ENCODE results near the gene SVOP. TPM values are rescaled to one million over a fixed set of nuclear protein-coding genes. Genes with fewer than 3 reads are reported as not detected.
"Not testable (repeated sequence)": the region's sequence is repeated elsewhere in the genome, so short reads cannot be mapped to it uniquely, and the experiment has no call there.

SVOP gene
- total RNA-seq, 1 donor from 2014 or later, result 2.2 TPM

DNA sequence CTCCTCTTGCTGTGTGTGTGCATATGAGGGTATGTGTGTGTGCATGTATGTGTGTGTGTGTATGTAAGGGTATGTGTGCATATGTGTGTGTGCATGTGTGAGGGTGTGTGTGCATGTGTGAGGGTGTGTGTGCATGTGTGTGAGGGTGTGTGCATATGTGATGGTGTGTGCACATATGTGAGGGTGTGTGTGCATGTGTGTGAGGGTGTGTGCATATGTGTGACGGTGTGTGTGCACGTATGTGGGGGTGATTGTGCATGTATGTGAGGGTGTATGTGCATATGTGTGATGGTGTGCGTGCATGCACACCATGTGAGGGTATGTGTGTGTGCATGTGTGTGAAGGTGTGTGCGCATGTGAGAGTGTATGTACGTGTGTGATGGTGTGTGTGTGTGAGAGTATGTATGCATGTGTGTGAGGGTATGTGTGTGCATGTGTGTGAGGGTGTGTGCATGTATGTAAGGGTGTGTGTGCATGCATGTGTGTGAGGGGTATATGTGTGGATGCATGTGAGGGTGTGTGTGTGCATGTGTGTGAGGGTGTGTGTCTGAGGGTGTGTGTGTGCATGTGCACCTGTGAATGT, 125.6 kb downstream of the SVOP start:
- DNase-seq (ENCODE audit: low spot score), result no peak

GRCh38 chr12:108890208-108890607, 130.7 kb downstream of the SVOP start:
- DNase-seq (ENCODE audit: low spot score), result no peak

DNA sequence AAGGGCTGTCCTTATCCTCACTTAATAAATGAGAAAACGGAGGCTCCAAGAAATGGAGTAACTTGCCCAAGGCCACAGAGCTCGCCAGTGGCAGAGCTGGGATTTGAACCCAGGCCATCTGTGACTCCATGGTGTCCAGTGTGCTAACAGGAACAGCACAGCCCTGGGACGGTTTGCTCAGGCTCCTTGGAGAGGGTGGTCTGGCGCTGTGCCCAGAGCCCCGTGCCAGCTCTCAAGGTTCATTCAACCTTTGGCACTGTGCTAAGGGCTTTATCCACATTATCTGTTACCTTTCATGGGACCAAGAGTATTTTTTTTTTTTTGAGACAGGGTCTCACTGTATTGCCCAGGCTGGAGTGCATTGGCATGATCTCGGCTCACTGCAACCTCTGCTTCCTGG, 132.8 kb downstream of the SVOP start:
- DNase-seq (ENCODE audit: low spot score), result no peak

- no peak for DNase-seq (ENCODE audit: low spot score)
Observed at GRCh38 chr12:108886873-108887629, 133.8 kb downstream of the SVOP start.

GRCh38 chr12:108884116-108885012, 136.5 kb downstream of the SVOP start:
- DNase-seq (ENCODE audit: low spot score), result no peak

GRCh38 chr12:108881953-108882352, 138.9 kb downstream of the SVOP start:
- no peak for DNase-seq (ENCODE audit: low spot score)

GRCh38 chr12:108879615-108880254, 141.1 kb downstream of the SVOP start, which contains the start of gene DAO:
TSS of gene DAO (plus strand) at chr12:108880092. CDS start at chr12:108885007, 4,915 bp downstream.
- DNase-seq (ENCODE audit: low spot score), result no peak

- no peak for DNase-seq (ENCODE audit: low spot score)
Observed at GRCh38 chr12:108876550-108876949, 144.3 kb downstream of the SVOP start.

- DNase-seq (ENCODE audit: low spot score), result no peak
Observed at GRCh38 chr12:108875682-108876361, 145.0 kb downstream of the SVOP start.

GRCh38 chr12:108875280-108875679, 145.6 kb downstream of the SVOP start:
- DNase-seq (ENCODE audit: low spot score), result no peak

GRCh38 chr12:108868781-108869180, 152.1 kb downstream of the SVOP start:
- no peak for DNase-seq (ENCODE audit: low spot score)

DNA sequence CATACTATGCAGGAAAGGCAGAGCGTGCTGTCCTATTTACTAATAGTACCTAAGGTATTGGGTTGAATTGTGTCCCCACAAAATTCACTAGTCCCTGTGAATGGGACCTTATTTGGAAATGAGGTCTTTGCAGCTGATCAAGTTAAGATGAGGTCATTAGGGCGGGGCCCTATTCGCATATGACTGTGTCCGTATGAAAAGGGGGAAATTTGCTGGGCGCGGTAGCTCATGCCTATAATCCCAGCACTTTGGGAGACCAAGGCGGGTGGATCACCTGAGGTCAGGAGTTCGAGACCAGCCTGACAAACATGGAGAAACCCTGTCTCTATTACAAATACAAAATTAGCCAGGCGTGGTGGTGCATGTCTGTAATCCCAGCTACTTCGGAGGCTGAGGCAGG, 154.8 kb downstream of the SVOP start:
- DNase-seq (ENCODE audit: low spot score), result not testable (repeated sequence)

- DNase-seq (ENCODE audit: low spot score), result no peak
Observed at GRCh38 chr12:108865169-108865568, 155.7 kb downstream of the SVOP start.

DNA sequence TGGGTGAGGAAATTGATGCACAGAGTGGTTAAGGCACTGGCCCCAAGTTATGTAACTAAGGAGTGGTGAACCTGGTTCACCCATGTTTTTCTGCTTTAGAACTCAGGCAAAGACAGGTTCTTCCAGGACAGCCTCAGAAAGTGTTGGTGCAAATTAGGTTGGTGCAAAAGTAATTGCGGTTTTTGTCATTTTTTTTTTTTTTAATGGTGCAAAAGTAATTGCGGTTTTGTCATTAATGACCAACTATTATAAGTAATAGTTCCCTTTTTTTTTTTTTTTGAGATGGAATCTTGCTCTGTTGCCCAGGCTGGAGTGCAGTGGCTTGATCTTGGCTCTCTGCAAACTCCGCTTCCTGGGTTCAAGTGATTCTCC, 158.3 kb downstream of the SVOP start:
- no peak for DNase-seq (ENCODE audit: low spot score)

- DNase-seq (ENCODE audit: low spot score), result no peak
Observed at GRCh38 chr12:108861878-108862587, 158.8 kb downstream of the SVOP start.

GRCh38 chr12:108860443-108860842, 160.4 kb downstream of the SVOP start:
- DNase-seq (ENCODE audit: low spot score), result no peak

GRCh38 chr12:108859923-108860291, 161.0 kb downstream of the SVOP start:
- no peak for DNase-seq (ENCODE audit: low spot score)

- not testable (repeated sequence) for DNase-seq (ENCODE audit: low spot score)
Observed at GRCh38 chr12:108859141-108859922, 161.5 kb downstream of the SVOP start.

- DNase-seq (ENCODE audit: low spot score), result peak; percentile 52
Observed at GRCh38 chr12:108858311-108859074, 162.4 kb downstream of the SVOP start.
